HG03565 (cell line): ENCODE measurements around the gene SLK.

ENCODE experiments used
- ATAC-seq: cut with Tn5 transposase; IDR thresholded peaks from one replicate; pipeline ENCODE4 v1.9.1; 2021; ENCODE audit warnings: mild to moderate bottlenecking, moderate library complexity; ENCODE audit not compliant: unreplicated experiment

SLK gene

GRCh38 chr10:103941801-103942200, 25.1 kb upstream of the SLK start:
- no peak for ATAC-seq

- no peak for ATAC-seq
Observed at GRCh38 chr10:103942866-103943265, 24.1 kb upstream of the SLK start.

- ATAC-seq, result no peak
Observed at GRCh38 chr10:103947799-103948516, 19.0 kb upstream of the SLK start.

GRCh38 chr10:103949728-103950127, 17.2 kb upstream of the SLK start:
- no peak for ATAC-seq

GRCh38 chr10:103951183-103951582, 15.8 kb upstream of the SLK start:
- ATAC-seq, result no peak

GRCh38 chr10:103951942-103952341, 15.0 kb upstream of the SLK start:
- no peak for ATAC-seq

- no peak for ATAC-seq
Observed at GRCh38 chr10:103954543-103954942, 12.4 kb upstream of the SLK start.

- no peak for ATAC-seq
Observed at GRCh38 chr10:103958996-103959395, 7.9 kb upstream of the SLK start.

GRCh38 chr10:103960103-103960502, 6.8 kb upstream of the SLK start:
- no peak for ATAC-seq

- ATAC-seq, result peak; percentile 28
Observed at GRCh38 chr10:103967448-103968071, 620 bp downstream of the SLK start.

GRCh38 chr10:103968441-103969391, 1.8 kb downstream of the SLK start:
- ATAC-seq, result no peak

GRCh38 chr10:103969436-103969835, 2.5 kb downstream of the SLK start:
- ATAC-seq, result no peak

GRCh38 chr10:103969857-103970627, 3.1 kb downstream of the SLK start:
- ATAC-seq, result no peak

- ATAC-seq, result no peak
Observed at GRCh38 chr10:103975169-103975568, 8.2 kb downstream of the SLK start.

- no peak for ATAC-seq
Observed at GRCh38 chr10:103977204-103977603, 10.3 kb downstream of the SLK start.

GRCh38 chr10:103979530-103979929, 12.6 kb downstream of the SLK start:
- no peak for ATAC-seq

- no peak for ATAC-seq
Observed at GRCh38 chr10:103980288-103980906, 13.5 kb downstream of the SLK start.

- ATAC-seq, result no peak
Observed at GRCh38 chr10:103982639-103983038, 15.7 kb downstream of the SLK start.

- ATAC-seq, result peak; percentile 88
Observed at GRCh38 chr10:103983367-103983911, 16.5 kb downstream of the SLK start.

GRCh38 chr10:103985726-103986125, 18.8 kb downstream of the SLK start:
- no peak for ATAC-seq
